A673 (cell line): ENCODE results near the gene USP12. TPM values are rescaled to one million over a fixed set of nuclear protein-coding genes. Genes with fewer than 3 reads are reported as not detected.

Experiments
- BruUV-seq: library from RNA; stranded (reverse); fragments of 400-500 nt; replicated peaks from 2 replicates; lab custom pipeline; 2021; lab: Mats Ljungman, UMichigan
- CTCF ChIA-PET: fragments of 300-600 bp; sonication (Branson Sonifier 250); formaldehyde crosslinking; loops from one replicate; lab custom pipeline; 2022; ENCODE audit warnings: antibody characterized with exemption; lab: Charles Lee
- POLR2A ChIA-PET: fragments of 300-600 bp; sonication (Branson Sonifier 250); formaldehyde crosslinking; loops from one replicate; lab custom pipeline; 2022; ENCODE audit warnings: antibody characterized with exemption; ENCODE audit not compliant: low non-redundant PET; lab: Charles Lee
- DNase-seq: peaks from one replicate; pipeline ENCODE4 v3.0.0-alpha.2; 2015; ENCODE audit warnings: low spot score
- H3K27ac ChIP-seq: fragments of 200-600 bp; sonication (generic); 2 replicates; pipeline ENCODE4 v1.5.1; 2016; ENCODE audit warnings: mixed run types, low read depth, mild to moderate bottlenecking, mixed read lengths, antibody characterized with exemption, low read length; ENCODE audit not compliant: poor library complexity, severe bottlenecking
- H3K27me3 ChIP-seq: fragments of 200-600 bp; sonication (generic); replicated peaks from 2 replicates; pipeline ENCODE4 v1.6.1; 2017; ENCODE audit warnings: mixed run types, low read depth, mild to moderate bottlenecking, mixed read lengths, antibody characterized with exemption, low read length; ENCODE audit not compliant: insufficient read depth, poor library complexity
- H3K36me3 ChIP-seq: fragments of 200-600 bp; sonication (generic); 2 replicates; pipeline ENCODE4 v1.6.1; 2016; ENCODE audit warnings: mixed run types, mild to moderate bottlenecking, mixed read lengths, antibody characterized with exemption, low read length; ENCODE audit not compliant: insufficient read depth, poor library complexity, severe bottlenecking
- H3K4me1 ChIP-seq: fragments of 200-600 bp; sonication (generic); 2 replicates; pipeline ENCODE4 v1.6.1; 2017; ENCODE audit warnings: mixed run types, mild to moderate bottlenecking, mixed read lengths, antibody characterized with exemption, low read length; ENCODE audit not compliant: insufficient read depth, poor library complexity, severe bottlenecking
- H3K4me3 ChIP-seq: fragments of 200-600 bp; sonication (generic); 2 replicates; pipeline ENCODE4 v1.5.1; 2016; ENCODE audit warnings: low read depth, mixed run types, mild to moderate bottlenecking, mixed read lengths, low read length; ENCODE audit not compliant: poor library complexity, severe bottlenecking
- H3K9me3 ChIP-seq: fragments of 200-600 bp; sonication (generic); 2 replicates; pipeline ENCODE4 v1.6.1; 2016; ENCODE audit warnings: mixed run types, low read depth, mild to moderate bottlenecking, mixed read lengths, antibody characterized with exemption, low read length; ENCODE audit not compliant: poor library complexity, severe bottlenecking
- EZH2 ChIP-seq: fragments of 200-600 bp; sonication (generic); IDR thresholded peaks from 2 replicates; pipeline ENCODE4 v1.6.1; 2017; ENCODE audit warnings: borderline replicate concordance, low read depth, mild to moderate bottlenecking, mixed read lengths, antibody characterized with exemption, low read length; ENCODE audit not compliant: poor library complexity, severe bottlenecking
- intact Hi-C: fragments of 100-400 bp; cut with micrococcal nuclease; formaldehyde crosslinking; loops from one replicate; pipeline ENCODE4 v1.10.0; 2022; ENCODE audit not compliant: unreplicated experiment
- total RNA-seq: library from RNA; stranded (reverse); gene quantifications from 2 replicates; pipeline ENCODE4 v1.2.3, GENCODE V29; 2021
- TF ChIP-seq, protein P1 (sequence below): fragments of 300-800, 200-600 bp; sonication (generic); conservative IDR thresholded peaks from 2 replicates; pipeline ENCODE4 v1.5.1; 2017; ENCODE audit warnings: low read depth, mild to moderate bottlenecking, antibody characterized with exemption, low read length, moderate library complexity, mixed read lengths

Gene USP12
- total RNA-seq, 1 experiment from 2014 or later = 16.6 TPM

GRCh38 chr13:27052551-27053208, 118.9 kb downstream of the USP12 start:
- POLR2A ChIA-PET = no interaction called here
- no peak for TF ChIP-seq EZH2
- TF ChIP-seq, protein P1, sequence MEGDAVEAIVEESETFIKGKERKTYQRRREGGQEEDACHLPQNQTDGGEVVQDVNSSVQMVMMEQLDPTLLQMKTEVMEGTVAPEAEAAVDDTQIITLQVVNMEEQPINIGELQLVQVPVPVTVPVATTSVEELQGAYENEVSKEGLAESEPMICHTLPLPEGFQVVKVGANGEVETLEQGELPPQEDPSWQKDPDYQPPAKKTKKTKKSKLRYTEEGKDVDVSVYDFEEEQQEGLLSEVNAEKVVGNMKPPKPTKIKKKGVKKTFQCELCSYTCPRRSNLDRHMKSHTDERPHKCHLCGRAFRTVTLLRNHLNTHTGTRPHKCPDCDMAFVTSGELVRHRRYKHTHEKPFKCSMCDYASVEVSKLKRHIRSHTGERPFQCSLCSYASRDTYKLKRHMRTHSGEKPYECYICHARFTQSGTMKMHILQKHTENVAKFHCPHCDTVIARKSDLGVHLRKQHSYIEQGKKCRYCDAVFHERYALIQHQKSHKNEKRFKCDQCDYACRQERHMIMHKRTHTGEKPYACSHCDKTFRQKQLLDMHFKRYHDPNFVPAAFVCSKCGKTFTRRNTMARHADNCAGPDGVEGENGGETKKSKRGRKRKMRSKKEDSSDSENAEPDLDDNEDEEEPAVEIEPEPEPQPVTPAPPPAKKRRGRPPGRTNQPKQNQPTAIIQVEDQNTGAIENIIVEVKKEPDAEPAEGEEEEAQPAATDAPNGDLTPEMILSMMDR = no peak

GRCh38 chr13:27047081-27047480, 124.5 kb downstream of the USP12 start:
- CTCF ChIA-PET = no interaction called here

More at GRCh38 chr13:27052551-27053208, 118.9 kb downstream of the USP12 start:
- intact Hi-C loops = no loop called here
- CTCF ChIA-PET = no interaction called here
- Histone ChIP-seq H3K4me1 (no peaks in the 10 kb centered on the region), H3K27me3 (no peaks in the 10 kb centered on the region), H3K4me3 (no peak overlapping the region), H3K27ac (no peak overlapping the region), H3K9me3 (no peaks in the 10 kb centered on the region), H3K36me3 (no peaks in the 10 kb centered on the region)
- no TSS peak for BruUV-seq
- no peak for DNase-seq

DNA sequence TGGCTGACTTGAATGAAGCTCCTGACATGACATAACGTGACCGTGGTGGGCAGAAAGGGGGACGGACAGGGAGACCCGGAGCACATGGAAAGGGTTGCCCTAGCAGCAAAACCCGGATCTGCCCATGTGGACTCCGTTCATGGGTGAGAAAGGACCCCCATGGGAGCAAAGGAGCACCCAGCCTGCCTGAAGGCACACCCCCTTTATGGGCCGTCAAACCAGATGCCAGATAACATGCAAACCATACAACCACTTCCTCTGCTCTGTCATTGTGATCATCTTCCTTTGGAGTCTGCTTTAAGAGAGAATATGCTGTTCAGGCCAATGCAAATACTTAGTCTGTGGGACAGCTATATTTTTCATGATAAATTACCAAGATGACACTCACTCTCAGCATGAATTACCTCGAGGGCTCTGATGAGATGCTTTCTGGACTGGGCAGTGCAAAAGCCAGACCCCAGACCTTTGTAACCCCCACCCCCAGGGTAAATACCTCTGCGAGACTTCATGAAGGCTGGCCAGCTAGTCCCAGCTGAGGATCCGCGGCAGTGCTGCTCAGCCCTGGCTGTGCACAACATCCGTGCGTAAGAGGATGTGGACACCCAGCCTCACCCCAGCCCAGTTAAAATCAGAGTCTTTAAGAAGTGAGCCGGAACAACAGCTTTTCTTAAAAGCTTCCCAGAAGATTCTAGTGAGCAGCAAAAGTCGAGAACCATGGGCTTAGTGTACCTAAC, 126.6 kb downstream of the USP12 start:
- no TSS peak for BruUV-seq

More at GRCh38 chr13:27047081-27047480, 124.5 kb downstream of the USP12 start:
- Histone ChIP-seq H3K27ac (no peak overlapping the region), H3K4me1 (peaks cover 6% of the 10 kb centered on the region), H3K27me3 (no peaks in the 10 kb centered on the region), H3K9me3 (no peaks in the 10 kb centered on the region), H3K36me3 (no peaks in the 10 kb centered on the region), H3K4me3 (no peak overlapping the region)
- no peak for DNase-seq
- intact Hi-C loops = no loop called here
- POLR2A ChIA-PET = interaction anchor here (0.5 kb wide), 1 partner anchor 29 kb away, joined by 6 read pairs; no protein-coding TSS in a partner anchor
- TF ChIP-seq, protein P1 = no peak
- no peak for TF ChIP-seq EZH2
- BruUV-seq = no TSS peak

More for the DNA sequence above, 126.6 kb downstream of the USP12 start:
- Histone ChIP-seq H3K27me3 (no peaks in the 10 kb centered on the region), H3K4me3 (no peak overlapping the region), H3K9me3 (no peaks in the 10 kb centered on the region), H3K27ac (no peak overlapping the region), H3K36me3 (no peaks in the 10 kb centered on the region), H3K4me1 (peaks cover 6% of the 10 kb centered on the region)
- POLR2A ChIA-PET = no interaction called here
- TF ChIP-seq, protein P1 = no peak
- TF ChIP-seq EZH2 = no peak
- CTCF ChIA-PET = interaction anchor here (0.6 kb wide), 1 partner anchor 317 kb away, joined by 4 read pairs; no protein-coding TSS in a partner anchor
- intact Hi-C loops = no loop called here
- no peak for DNase-seq
